PC-3 (cell line): ENCODE results near the gene ANKRD11. TPM values are rescaled to one million over a fixed set of nuclear protein-coding genes. Genes with fewer than 3 reads are reported as not detected.

ENCODE experiments used
- ATAC-seq: fragments of 200-7000 bp; cut with Tn5 transposase; 2 replicates; pipeline ENCODE4 v1.9.1; 2020; ENCODE audit warnings: mild to moderate bottlenecking, moderate library complexity
- BruUV-seq: library from RNA; stranded (reverse); fragments of 400-500 nt; replicated peaks from 2 replicates; lab custom pipeline; 2021; lab: Mats Ljungman, UMichigan
- CTCF ChIA-PET: fragments of 300-600 bp; sonication (Branson Sonifier 250); formaldehyde crosslinking; loops from one replicate; lab custom pipeline; 2022; ENCODE audit warnings: antibody characterized with exemption; lab: Charles Lee
- POLR2A ChIA-PET: fragments of 300-600 bp; sonication (Branson Sonifier 250); formaldehyde crosslinking; loops from one replicate; lab custom pipeline; 2022; ENCODE audit warnings: antibody characterized with exemption; ENCODE audit not compliant: unreplicated experiment; lab: Charles Lee
- DNase-seq: peaks from one replicate; pipeline ENCODE4 v3.0.0-alpha.2; 2015
- H2AFZ ChIP-seq: fragments of 300-600 bp; sonication (generic); 2 replicates; pipeline ENCODE4 v1.6.0; 2016; ENCODE audit warnings: antibody characterized with exemption, low read length
- H3F3A ChIP-seq: fragments of 300-600 bp; sonication (generic); one replicate; pipeline ENCODE4 v1.6.0; 2017; ENCODE audit warnings: antibody characterized with exemption, low read length, control low read depth, mild to moderate bottlenecking; ENCODE audit not compliant: unreplicated experiment
- H3K27ac ChIP-seq: fragments of 300-600 bp; sonication (generic); 2 replicates; pipeline ENCODE4 v1.5.1; 2016; ENCODE audit warnings: mild to moderate bottlenecking, low read length
- H3K27me3 ChIP-seq: fragments of 300-600 bp; sonication (generic); 2 replicates; pipeline ENCODE4 v1.6.1; 2016; ENCODE audit warnings: low read length, mixed read lengths
- H3K36me3 ChIP-seq: fragments of 300-600 bp; sonication (generic); 2 replicates; pipeline ENCODE4 v1.6.1; 2016; ENCODE audit warnings: low read depth, mixed run types, low read length, mixed read lengths
- H3K4me1 ChIP-seq: fragments of 300-600 bp; sonication (generic); 2 replicates; pipeline ENCODE4 v1.5.1; 2016; ENCODE audit warnings: low read length; ENCODE audit not compliant: insufficient read depth
- H3K4me2 ChIP-seq: fragments of 300-600 bp; sonication (generic); 2 replicates; pipeline ENCODE4 v1.6.0; 2016; ENCODE audit warnings: low read length
- H3K4me3 ChIP-seq: fragments of 300-600 bp; sonication (generic); 2 replicates; pipeline ENCODE4 v1.5.1; 2016; ENCODE audit warnings: mild to moderate bottlenecking, low read length, mixed read lengths
- H3K79me2 ChIP-seq: fragments of 300-600 bp; sonication (generic); 2 replicates; pipeline ENCODE4 v1.6.1; 2017; ENCODE audit warnings: low read length, mixed read lengths
- H3K9ac ChIP-seq: fragments of 300-600 bp; sonication (generic); 2 replicates; pipeline ENCODE4 v1.6.0; 2016; ENCODE audit warnings: mild to moderate bottlenecking, low read length
- H3K9me2 ChIP-seq: fragments of 300-600 bp; sonication (generic); replicated peaks from 2 replicates; pipeline ENCODE4 v1.6.1; 2016; ENCODE audit warnings: mixed run types, low read length, mixed read lengths
- H3K9me3 ChIP-seq: fragments of 300-600 bp; sonication (generic); 2 replicates; pipeline ENCODE4 v1.6.1; 2016; ENCODE audit warnings: low read length, mixed read lengths
- H4K20me1 ChIP-seq: fragments of 300-600 bp; sonication (generic); 2 replicates; pipeline ENCODE4 v1.6.1; 2016; ENCODE audit warnings: low read length, mixed read lengths
- CTCF ChIP-seq: fragments of 300-600 bp; sonication (generic); conservative IDR thresholded peaks from 2 replicates; pipeline ENCODE4 v1.5.1; 2017; ENCODE audit warnings: antibody characterized with exemption, low read depth, mild to moderate bottlenecking, low read length
- EZH2 ChIP-seq: fragments of 300-600 bp; sonication (generic); IDR thresholded peaks from one replicate; pipeline ENCODE4 v1.6.1; 2017; ENCODE audit warnings: antibody characterized with exemption, mild to moderate bottlenecking, low read length; ENCODE audit not compliant: unreplicated experiment
- EZH2phosphoT487 ChIP-seq: fragments of 300-600 bp; sonication (generic); IDR thresholded peaks from 2 replicates; pipeline ENCODE4 v1.6.1; 2018; ENCODE audit warnings: mild to moderate bottlenecking, antibody characterized with exemption, low read length, borderline replicate concordance
- intact Hi-C: fragments of 100-400 bp; cut with micrococcal nuclease; formaldehyde crosslinking; loops from 2 replicates; pipeline ENCODE4 v1.9.0; 2023
- total RNA-seq: library from RNA; depleted of rRNA; stranded (reverse); fragments of >200 nt; gene quantifications from 2 replicates; pipeline ENCODE4 v1.2.3, GENCODE V29; 2014

The ANKRD11 gene
- total RNA-seq, 1 experiment from 2014 or later, result 65.0 TPM

GRCh38 chr16:89507214-89507833 is 17.0 kb upstream of the ANKRD11 start:
- ChIA-PET CTCF (no interaction called here), POLR2A (interaction anchor here (0.6 kb wide), 2 partner anchors 131 to 132 kb away, joined by 3 to 6 read pairs; no protein-coding TSS in a partner anchor)
- intact Hi-C loops, result no loop called here
- Histone ChIP-seq H3K4me3 (peak overlapping the region; percentile 99), H2AFZ (peak overlapping the region; percentile 64; the same call in 1 of the 2 replicates), H4K20me1 (no peaks in the 10 kb centered on the region), H3K27me3 (no peaks in the 10 kb centered on the region), H3K36me3 (peaks cover 11% of the 10 kb centered on the region), H3K79me2 (peaks cover 46% of the 10 kb centered on the region), H3K9ac (peak overlapping the region; percentile 100), H3K4me1 (peaks cover 33% of the 10 kb centered on the region), H3K27ac (peak overlapping the region; percentile 89), H3K9me2 (no peaks in the 10 kb centered on the region), H3K4me2 (peak overlapping the region; percentile 93), H3F3A (no peaks in the 10 kb centered on the region), H3K9me3 (no peaks in the 10 kb centered on the region)
- DNase-seq (no peak), ATAC-seq (peak; percentile 17; the same call in 1 of the 2 replicates)
- TF ChIP-seq EZH2 (no peak), EZH2phosphoT487 (no peak), CTCF (no peak)
- no TSS peak for BruUV-seq

GRCh38 chr16:89506791-89507191 is 16.4 kb upstream of the ANKRD11 start:
- intact Hi-C loops, result no loop called here
- H3K27me3 ChIP-seq, result no peaks in the 10 kb centered on the region
- H3K9me3 ChIP-seq, result no peaks in the 10 kb centered on the region
- no peaks in the 10 kb centered on the region for H3F3A ChIP-seq
- H2AFZ ChIP-seq, result no peak overlapping the region
- ChIA-PET CTCF (interaction anchor here (0.6 kb wide), 1 partner anchor 122 kb away, joined by 3 read pairs; no protein-coding TSS in a partner anchor), POLR2A (interaction anchor here (0.6 kb wide), 1 partner anchor 132 kb away, joined by 6 read pairs; no protein-coding TSS in a partner anchor)
- no peaks in the 10 kb centered on the region for H3K9me2 ChIP-seq
- ATAC-seq (no peak), DNase-seq (no peak)
- peak overlapping the region; percentile 89 for H3K27ac ChIP-seq
- peaks cover 39% of the 10 kb centered on the region for H3K4me1 ChIP-seq
- TF ChIP-seq EZH2phosphoT487 (no peak), CTCF (no peak), EZH2 (no peak)
- H3K9ac ChIP-seq, result peak overlapping the region; percentile 100
- peaks cover 10% of the 10 kb centered on the region for H3K36me3 ChIP-seq
- BruUV-seq, result no TSS peak
- H3K4me2 ChIP-seq, result peak overlapping the region; percentile 93
- H4K20me1 ChIP-seq, result no peaks in the 10 kb centered on the region
- H3K79me2 ChIP-seq, result peaks cover 46% of the 10 kb centered on the region
- peak overlapping the region; percentile 99 for H3K4me3 ChIP-seq

GRCh38 chr16:89506113-89506504 is 15.7 kb upstream of the ANKRD11 start:
- H3K27ac ChIP-seq, result peak overlapping the region; percentile 89
- H3K36me3 ChIP-seq, result peaks cover 7% of the 10 kb centered on the region
- peaks cover 43% of the 10 kb centered on the region for H3K79me2 ChIP-seq
- no peaks in the 10 kb centered on the region for H3K9me3 ChIP-seq
- H2AFZ ChIP-seq, result no peak overlapping the region
- H3F3A ChIP-seq, result no peaks in the 10 kb centered on the region
- POLR2A ChIA-PET, result no interaction called here
- TF ChIP-seq EZH2 (no peak), CTCF (no peak), EZH2phosphoT487 (no peak)
- H3K4me3 ChIP-seq, result peak overlapping the region; percentile 23; the same call in 1 of the 2 replicates
- BruUV-seq, result no TSS peak
- H3K4me1 ChIP-seq, result peaks cover 39% of the 10 kb centered on the region
- no peaks in the 10 kb centered on the region for H3K9me2 ChIP-seq
- CTCF ChIA-PET, result interaction anchor here (0.6 kb wide), 1 partner anchor 121 kb away, joined by 3 read pairs; no protein-coding TSS in a partner anchor
- no peaks in the 10 kb centered on the region for H3K27me3 ChIP-seq
- H3K9ac ChIP-seq, result peak overlapping the region; percentile 100
- no peak for DNase-seq
- ATAC-seq, result no peak
- peak overlapping the region; percentile 71 for H3K4me2 ChIP-seq
- intact Hi-C loops, result no loop called here
- H4K20me1 ChIP-seq, result no peaks in the 10 kb centered on the region
